GM12801 (cell line): Measurements from ENCODE around the gene CSDE1.

Experiments used
- TF ChIP-seq, protein P1 (sequence below): IDR thresholded peaks from one replicate; pipeline ENCODE4 v1.5.1; 2011; ENCODE audit warnings: control low read depth; ENCODE audit not compliant: insufficient read length; ENCODE audit errors: extremely low read depth

Gene CSDE1

DNA sequence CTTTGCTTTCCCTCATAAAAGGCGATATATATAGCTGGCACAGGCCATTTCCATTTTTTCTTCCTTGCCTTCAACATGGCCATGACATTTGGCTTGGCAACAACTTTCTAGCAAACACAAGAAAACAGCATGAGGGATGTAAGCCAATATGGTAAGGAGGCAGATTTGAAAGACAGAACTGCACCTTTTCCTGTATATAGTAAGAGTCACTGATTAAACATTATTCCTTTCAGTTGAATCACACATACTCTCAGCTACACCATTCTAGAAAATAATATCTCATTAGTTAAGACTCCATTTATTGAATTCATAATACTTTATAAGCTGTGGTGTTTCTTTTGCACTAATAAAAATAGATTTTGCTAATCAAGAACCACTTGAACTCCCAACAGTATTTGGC is 13.2 kb upstream of the CSDE1 start:
- TF ChIP-seq, protein P1, sequence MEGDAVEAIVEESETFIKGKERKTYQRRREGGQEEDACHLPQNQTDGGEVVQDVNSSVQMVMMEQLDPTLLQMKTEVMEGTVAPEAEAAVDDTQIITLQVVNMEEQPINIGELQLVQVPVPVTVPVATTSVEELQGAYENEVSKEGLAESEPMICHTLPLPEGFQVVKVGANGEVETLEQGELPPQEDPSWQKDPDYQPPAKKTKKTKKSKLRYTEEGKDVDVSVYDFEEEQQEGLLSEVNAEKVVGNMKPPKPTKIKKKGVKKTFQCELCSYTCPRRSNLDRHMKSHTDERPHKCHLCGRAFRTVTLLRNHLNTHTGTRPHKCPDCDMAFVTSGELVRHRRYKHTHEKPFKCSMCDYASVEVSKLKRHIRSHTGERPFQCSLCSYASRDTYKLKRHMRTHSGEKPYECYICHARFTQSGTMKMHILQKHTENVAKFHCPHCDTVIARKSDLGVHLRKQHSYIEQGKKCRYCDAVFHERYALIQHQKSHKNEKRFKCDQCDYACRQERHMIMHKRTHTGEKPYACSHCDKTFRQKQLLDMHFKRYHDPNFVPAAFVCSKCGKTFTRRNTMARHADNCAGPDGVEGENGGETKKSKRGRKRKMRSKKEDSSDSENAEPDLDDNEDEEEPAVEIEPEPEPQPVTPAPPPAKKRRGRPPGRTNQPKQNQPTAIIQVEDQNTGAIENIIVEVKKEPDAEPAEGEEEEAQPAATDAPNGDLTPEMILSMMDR, result no peak

DNA sequence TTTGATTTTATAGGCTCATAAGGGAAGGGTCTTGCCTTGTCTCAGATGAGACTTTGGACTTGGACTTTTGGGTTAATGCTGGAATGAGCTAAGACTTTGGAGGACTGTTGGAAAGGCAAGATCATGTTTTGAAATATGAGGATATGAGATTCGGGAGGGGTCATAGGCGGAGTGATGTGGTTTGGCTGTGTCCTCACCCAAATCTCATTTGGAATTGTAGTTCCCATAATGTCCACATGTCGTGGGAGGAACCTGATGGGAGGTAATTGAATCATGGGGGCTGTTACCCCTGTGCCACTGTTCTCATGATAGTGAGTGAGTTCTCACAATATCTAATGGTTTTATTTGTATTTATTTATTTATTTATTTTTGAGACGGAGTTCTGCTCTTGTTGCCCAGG is 6.9 kb upstream of the CSDE1 start:
- TF ChIP-seq, protein P1, result no peak

DNA sequence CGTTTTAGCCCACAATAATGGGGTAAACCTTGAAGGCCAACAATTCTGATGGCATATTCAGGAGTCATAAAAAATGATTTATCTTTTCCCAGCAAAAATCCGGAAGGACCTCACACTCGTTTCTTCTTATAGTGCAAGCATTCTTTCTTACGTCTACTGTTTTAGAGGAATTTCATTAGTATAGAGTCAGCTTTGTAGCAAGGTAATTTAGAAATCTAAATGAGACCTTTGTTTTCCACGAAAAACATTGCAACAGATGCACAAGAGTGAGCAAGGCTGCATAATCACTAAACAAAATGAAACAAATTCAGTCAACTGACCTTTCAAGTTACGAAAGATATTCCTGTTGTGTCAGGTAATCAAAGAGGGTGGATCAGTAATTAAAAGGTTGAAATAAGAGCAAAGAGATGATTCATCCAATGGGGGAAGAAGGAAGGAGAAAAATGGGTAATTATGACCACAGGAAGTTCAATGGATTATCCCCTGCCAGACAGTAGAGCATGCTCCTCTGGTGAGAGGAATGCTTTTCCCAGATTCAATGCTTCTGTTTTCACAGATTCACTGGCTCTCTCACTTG is 560 bp upstream of the CSDE1 start:
- TF ChIP-seq, protein P1, result no peak

DNA sequence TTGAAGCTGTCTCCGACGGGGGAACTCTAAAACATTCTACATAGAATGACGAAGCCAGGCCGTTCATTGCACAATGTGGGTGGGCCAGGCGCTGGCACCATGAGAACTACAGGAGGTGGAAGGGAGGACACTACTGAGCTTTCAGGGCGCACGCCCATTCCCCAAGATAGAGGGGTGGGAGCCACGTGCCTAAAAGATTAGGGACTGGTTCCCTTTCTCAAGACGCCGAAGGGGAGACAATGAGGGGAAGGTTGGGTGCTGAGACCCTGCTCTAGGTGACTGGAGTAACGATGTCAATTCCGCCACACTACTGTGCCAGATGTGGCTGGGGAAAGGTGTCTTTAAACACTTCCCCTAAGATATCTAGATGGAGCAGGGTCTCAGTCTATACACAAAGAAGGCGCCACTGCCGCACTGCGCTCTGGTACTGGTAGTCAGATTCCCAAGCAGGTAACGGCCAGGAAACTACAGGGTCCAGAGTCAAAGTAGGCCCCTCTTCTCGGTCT is 782 bp downstream of the CSDE1 start:
- TF ChIP-seq, protein P1, result no peak

DNA sequence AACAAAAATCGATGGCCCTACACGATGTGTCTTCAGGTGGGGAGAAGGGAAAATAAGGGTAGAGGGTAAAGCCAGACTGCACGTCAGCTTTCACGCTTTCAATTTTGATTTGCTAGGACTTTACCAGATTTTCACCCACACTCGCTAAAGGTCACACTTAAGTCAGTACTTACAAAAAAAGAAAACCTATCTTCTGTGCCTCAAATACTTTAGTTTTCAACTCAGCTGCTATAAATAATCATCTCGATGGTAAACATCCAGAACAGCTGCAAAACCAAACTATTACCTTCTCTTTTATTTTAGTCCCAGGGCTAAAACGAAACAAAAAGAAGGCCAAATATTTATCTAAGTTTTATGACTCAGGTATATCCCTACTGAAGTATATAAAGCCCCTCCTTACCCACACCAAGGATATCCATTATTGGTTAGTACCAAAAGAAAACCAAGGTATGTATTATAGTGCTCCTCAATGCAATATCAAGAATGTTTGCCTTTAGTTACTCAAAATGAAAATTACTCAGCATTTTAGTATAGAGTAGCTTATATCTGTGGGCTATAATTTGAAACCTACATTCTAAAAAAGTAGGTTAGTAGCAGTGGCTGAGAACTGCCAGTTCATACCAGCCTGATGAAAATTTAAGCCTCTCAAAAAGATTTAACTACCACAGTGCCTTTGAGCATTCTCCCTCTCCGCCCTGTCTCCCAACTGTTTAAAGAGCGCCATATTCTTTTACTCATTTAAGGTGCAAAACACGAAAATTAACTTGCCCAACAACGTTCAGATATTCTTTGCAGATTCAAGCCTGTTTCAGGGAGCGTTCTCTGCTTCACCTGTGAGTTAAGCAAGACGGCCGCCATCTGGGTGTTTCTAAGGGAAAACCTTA is 1.5 kb downstream of the CSDE1 start:
- TF ChIP-seq, protein P1, result no peak

DNA sequence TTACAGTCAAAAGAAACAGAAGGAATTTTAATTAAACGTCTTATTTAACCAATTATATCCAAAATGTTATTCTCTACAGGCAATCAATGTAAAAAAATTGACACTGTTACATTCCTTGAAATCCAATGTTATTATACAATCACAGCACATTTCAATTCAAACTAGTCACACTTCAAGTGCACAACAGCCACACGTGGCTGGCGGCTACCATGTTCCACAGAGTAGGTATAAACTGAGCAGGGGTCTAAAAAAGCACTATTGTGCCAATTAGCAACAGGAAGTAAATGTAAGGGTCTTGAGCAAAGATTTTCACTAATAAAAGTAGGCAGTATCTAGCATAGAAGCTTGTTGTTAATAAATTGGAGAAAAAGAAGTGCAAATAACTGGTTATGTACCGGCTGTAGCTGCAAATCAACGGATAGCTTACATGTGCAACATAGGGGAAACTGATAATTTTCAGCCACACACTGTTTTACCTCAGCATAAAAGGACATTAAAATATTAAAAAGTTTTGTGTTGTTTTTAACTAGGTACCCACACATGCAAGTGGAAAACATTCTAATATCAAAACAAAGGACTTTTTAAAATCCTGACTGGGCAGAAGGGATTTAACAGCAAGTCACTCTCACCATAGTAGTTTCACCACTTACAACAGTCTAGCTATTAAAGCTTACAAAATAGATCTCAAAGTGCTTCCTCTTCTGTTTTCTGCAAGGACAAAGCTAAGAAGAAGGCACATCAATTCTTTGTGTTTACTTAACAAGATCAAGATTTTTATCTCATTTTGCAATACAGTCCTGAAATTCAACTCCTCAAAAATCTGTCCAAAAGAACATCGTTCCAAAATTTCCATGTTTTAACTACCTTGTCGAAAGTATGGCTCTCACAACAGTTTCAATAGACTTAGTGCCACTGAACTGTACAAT is 2.5 kb downstream of the CSDE1 start:
- TF ChIP-seq, protein P1, result no peak

DNA sequence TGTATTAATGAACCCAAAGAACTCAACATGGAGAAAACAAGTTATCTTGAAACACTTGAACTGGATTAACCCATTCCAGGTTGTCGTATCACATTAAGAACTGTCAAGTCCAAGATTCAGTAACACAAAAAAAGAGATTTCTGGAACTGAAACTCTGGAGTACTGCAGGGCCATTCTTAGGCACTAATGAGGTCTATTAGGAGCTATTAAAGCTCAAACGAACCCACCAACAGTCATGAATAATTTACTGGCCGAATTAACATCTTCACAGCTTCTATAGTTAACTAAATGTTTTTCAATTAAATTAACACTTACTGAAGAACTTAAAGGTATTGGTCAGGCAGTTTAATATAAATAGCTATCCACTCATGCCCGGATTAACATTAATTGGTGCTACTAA is 4.6 kb downstream of the CSDE1 start:
- TF ChIP-seq, protein P1, result no peak
